Parathyroid adenoma (tissue), 2 donors: ENCODE results near the gene LZTS3.
A peak's percentile ranks its signal among the peaks of the same experiment; 100 is the strongest.

Experiments
- H2AFZ ChIP-seq: fragments of 300-600 bp; sonication (generic); one replicate; pipeline ENCODE4 v1.7.0; 2017; ENCODE audit warnings: antibody characterized with exemption, mild to moderate bottlenecking
- H3K27ac ChIP-seq: fragments of 300-600 bp; sonication (generic); one replicate; pipeline ENCODE4 v1.7.0; 2017
- H3K27me3 ChIP-seq: fragments of 300-600 bp; sonication (generic); one replicate; pipeline ENCODE4 v1.7.0; 2017; ENCODE audit warnings: low read length; ENCODE audit not compliant: control insufficient read depth, insufficient read depth
- H3K36me3 ChIP-seq: fragments of 300-600 bp; sonication (generic); one replicate; pipeline ENCODE4 v1.7.0; 2017; ENCODE audit warnings: low read length; ENCODE audit not compliant: control insufficient read depth, insufficient read depth
- H3K4me1 ChIP-seq: fragments of 300-600 bp; sonication (generic); one replicate; pipeline ENCODE4 v1.7.0; 2017; ENCODE audit warnings: control low read depth
- H3K4me2 ChIP-seq: fragments of 300-600 bp; sonication (generic); one replicate; pipeline ENCODE4 v1.7.0; 2017; ENCODE audit warnings: low read length
- H3K4me3 ChIP-seq: fragments of 300-600 bp; sonication (generic); one replicate; pipeline ENCODE4 v1.7.0; 2017; ENCODE audit warnings: low read depth, low read length
- H3K79me2 ChIP-seq: fragments of 300-600 bp; sonication (generic); one replicate; pipeline ENCODE4 v1.7.0; 2017; ENCODE audit warnings: control low read depth
- H3K9ac ChIP-seq: fragments of 300-600 bp; sonication (generic); one replicate; pipeline ENCODE4 v1.7.0; 2017; ENCODE audit warnings: mild to moderate bottlenecking
- H3K9me3 ChIP-seq: fragments of 300-600 bp; sonication (generic); one replicate; pipeline ENCODE4 v1.7.0; 2017; ENCODE audit warnings: low read length; ENCODE audit not compliant: control insufficient read depth
- TF ChIP-seq, protein P1 (sequence below): fragments of 300-600 bp; sonication (generic); IDR thresholded peaks from one replicate; pipeline ENCODE4 v1.7.0; 2017; ENCODE audit warnings: antibody characterized with exemption, mild to moderate bottlenecking
- donor health status: primary hyperparathyroidism.

The LZTS3 gene

DNA sequence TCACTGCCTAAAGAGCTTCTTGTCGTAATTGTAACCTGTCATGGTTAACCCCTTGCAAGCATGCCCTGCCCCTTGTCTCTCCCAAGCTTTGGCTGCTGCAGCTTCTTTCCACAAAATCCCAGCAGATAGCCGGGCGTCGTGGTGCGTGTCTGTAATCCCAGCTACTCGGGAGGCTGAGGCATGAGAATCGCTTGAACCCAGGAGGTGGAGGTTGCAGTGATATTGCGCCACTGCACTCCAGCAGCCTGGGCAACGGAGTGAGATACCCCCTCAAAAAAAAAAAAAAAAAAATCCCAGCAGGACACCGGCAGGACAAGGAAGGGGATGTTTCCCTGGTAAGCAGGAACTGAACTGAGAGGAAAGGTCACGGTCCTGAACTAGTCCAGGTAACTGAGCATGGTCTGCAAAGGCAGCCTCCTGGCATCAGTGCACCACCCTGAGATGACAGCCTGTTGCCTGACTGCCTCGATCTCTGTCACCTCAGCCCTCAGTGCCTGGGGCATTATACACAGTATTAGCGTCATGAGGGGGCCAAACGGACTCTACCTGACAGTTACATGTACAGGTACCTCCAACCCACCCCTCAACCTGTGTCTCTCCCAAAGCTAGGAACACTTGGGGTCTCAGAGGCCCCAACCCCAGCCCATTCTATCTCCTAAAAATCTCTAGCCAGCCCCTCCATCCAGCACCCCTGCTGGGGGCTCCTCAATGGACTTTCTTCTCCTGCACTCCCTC is 1.8 kb downstream of the LZTS3 start:
- Histone ChIP-seq H3K4me1 (peaks cover 12% of the 10 kb centered on the region), H3K27ac (no peak overlapping the region), H3K4me2 (no peak overlapping the region), H3K4me3 (no peak overlapping the region), H3K9ac (no peak overlapping the region), H3K27me3 (no peaks in the 10 kb centered on the region), H3K79me2 (no peaks in the 10 kb centered on the region), H3K36me3 (no peaks in the 10 kb centered on the region), H3K9me3 (no peaks in the 10 kb centered on the region), H2AFZ (no peak overlapping the region)
- TF ChIP-seq, protein P1, sequence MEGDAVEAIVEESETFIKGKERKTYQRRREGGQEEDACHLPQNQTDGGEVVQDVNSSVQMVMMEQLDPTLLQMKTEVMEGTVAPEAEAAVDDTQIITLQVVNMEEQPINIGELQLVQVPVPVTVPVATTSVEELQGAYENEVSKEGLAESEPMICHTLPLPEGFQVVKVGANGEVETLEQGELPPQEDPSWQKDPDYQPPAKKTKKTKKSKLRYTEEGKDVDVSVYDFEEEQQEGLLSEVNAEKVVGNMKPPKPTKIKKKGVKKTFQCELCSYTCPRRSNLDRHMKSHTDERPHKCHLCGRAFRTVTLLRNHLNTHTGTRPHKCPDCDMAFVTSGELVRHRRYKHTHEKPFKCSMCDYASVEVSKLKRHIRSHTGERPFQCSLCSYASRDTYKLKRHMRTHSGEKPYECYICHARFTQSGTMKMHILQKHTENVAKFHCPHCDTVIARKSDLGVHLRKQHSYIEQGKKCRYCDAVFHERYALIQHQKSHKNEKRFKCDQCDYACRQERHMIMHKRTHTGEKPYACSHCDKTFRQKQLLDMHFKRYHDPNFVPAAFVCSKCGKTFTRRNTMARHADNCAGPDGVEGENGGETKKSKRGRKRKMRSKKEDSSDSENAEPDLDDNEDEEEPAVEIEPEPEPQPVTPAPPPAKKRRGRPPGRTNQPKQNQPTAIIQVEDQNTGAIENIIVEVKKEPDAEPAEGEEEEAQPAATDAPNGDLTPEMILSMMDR, result no peak

GRCh38 chr20:3168829-3169590 is 4.3 kb downstream of the LZTS3 start:
- Histone ChIP-seq H3K4me2 (no peak overlapping the region), H3K36me3 (no peaks in the 10 kb centered on the region), H3K27me3 (no peaks in the 10 kb centered on the region), H3K79me2 (no peaks in the 10 kb centered on the region), H3K9ac (no peak overlapping the region), H3K27ac (no peak overlapping the region), H3K4me1 (peaks cover 10% of the 10 kb centered on the region), H3K4me3 (peak overlapping the region; percentile 37), H2AFZ (peak overlapping the region; percentile 65), H3K9me3 (no peaks in the 10 kb centered on the region)
- TF ChIP-seq, protein P1, result no peak

GRCh38 chr20:3168079-3168828 is 5.1 kb downstream of the LZTS3 start:
- H3K4me1 ChIP-seq, result peaks cover 10% of the 10 kb centered on the region
- H3K36me3 ChIP-seq, result no peaks in the 10 kb centered on the region
- no peak overlapping the region for H3K9ac ChIP-seq
- no peaks in the 10 kb centered on the region for H3K9me3 ChIP-seq
- H3K4me2 ChIP-seq, result peak overlapping the region; percentile 38
- no peaks in the 10 kb centered on the region for H3K27me3 ChIP-seq
- no peak overlapping the region for H3K27ac ChIP-seq
- H2AFZ ChIP-seq, result peak overlapping the region; percentile 65
- TF ChIP-seq, protein P1, result no peak
- H3K79me2 ChIP-seq, result no peaks in the 10 kb centered on the region
- peak overlapping the region; percentile 37 for H3K4me3 ChIP-seq

GRCh38 chr20:3167738-3168078 is 5.6 kb downstream of the LZTS3 start:
- Histone ChIP-seq H3K27ac (no peak overlapping the region), H3K9ac (no peak overlapping the region), H3K4me1 (peaks cover 13% of the 10 kb centered on the region), H2AFZ (peak overlapping the region; percentile 65), H3K9me3 (no peaks in the 10 kb centered on the region), H3K79me2 (no peaks in the 10 kb centered on the region), H3K4me3 (no peak overlapping the region), H3K27me3 (no peaks in the 10 kb centered on the region), H3K4me2 (no peak overlapping the region), H3K36me3 (no peaks in the 10 kb centered on the region)
- TF ChIP-seq, protein P1, result no peak
